ENCODE measurements around the gene ZSWIM3. TPM values are rescaled to one million over a fixed set of nuclear protein-coding genes. Genes with fewer than 3 reads are reported as not detected.

The ZSWIM3 gene
- total and polyA plus RNA-seq, 2 of the 13 experiments (the other 11 are each of a cell fraction or from before 2014, with no cell fraction given): 5.2 to 5.8 TPM

DNA sequence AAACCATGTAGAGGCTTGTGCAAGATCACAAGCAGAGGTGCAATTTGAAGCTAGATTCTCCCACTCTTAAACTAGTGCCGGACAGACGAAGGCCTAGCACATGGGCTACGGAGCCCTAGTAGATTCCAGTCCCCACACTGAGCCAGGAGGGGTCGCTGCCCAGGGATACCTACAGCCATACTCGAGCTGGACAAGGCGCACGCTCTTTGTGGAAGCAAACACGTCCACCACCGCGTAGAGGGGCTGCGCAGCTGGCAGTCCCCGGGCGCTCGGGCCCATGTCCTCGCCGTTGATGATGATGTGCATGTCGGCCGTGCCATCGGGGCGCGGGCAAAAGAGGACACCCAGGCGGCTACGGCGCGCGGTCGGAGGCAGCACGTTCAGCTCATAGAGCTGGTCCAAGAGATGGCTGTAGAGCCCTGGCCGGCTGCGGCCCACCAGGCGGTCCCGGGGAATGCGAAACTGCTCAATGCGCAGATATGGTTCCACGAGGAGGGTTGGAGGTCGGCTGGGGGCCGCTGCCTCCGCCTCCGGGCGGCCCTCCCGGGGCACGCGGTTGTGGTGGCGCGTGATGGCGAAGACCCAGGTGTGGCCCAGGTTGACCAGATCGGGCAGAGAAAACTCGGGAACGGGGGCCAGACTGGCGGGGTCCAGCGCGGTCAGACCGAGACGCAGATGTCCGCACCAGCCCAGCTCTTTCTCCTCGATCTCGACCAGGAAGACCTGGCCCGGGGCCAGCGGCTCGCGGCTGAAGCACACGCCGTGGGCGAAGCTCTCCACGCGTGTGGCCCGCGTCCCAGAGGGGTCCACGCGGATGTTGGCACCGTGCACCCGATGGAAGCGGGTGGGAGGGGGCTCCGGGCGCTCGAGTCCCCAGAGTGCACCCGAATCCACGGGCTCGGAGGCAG lies 32.9 kb downstream of the ZSWIM3 start (continued):
- TF ChIP-seq, protein P1, sequence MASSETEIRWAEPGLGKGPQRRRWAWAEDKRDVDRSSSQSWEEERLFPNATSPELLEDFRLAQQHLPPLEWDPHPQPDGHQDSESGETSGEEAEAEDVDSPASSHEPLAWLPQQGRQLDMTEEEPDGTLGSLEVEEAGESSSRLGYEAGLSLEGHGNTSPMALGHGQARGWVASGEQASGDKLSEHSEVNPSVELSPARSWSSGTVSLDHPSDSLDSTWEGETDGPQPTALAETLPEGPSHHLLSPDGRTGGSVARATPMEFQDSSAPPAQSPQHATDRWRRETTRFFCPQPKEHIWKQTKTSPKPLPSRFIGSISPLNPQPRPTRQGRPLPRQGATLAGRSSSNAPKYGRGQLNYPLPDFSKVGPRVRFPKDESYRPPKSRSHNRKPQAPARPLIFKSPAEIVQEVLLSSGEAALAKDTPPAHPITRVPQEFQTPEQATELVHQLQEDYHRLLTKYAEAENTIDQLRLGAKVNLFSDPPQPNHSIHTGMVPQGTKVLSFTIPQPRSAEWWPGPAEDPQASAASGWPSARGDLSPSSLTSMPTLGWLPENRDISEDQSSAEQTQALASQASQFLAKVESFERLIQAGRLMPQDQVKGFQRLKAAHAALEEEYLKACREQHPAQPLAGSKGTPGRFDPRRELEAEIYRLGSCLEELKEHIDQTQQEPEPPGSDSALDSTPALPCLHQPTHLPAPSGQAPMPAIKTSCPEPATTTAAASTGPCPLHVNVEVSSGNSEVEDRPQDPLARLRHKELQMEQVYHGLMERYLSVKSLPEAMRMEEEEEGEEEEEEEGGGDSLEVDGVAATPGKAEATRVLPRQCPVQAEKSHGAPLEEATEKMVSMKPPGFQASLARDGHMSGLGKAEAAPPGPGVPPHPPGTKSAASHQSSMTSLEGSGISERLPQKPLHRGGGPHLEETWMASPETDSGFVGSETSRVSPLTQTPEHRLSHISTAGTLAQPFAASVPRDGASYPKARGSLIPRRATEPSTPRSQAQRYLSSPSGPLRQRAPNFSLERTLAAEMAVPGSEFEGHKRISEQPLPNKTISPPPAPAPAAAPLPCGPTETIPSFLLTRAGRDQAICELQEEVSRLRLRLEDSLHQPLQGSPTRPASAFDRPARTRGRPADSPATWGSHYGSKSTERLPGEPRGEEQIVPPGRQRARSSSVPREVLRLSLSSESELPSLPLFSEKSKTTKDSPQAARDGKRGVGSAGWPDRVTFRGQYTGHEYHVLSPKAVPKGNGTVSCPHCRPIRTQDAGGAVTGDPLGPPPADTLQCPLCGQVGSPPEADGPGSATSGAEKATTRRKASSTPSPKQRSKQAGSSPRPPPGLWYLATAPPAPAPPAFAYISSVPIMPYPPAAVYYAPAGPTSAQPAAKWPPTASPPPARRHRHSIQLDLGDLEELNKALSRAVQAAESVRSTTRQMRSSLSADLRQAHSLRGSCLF (CRISPR knock-in tag; IDR thresholded peaks at IDR 0.05; ENCODE audit: borderline replicate concordance): no peak
- TF ChIP-seq SP1 (IDR thresholded peaks at IDR 0.05) (no peak), SP1 (CRISPR knock-in tag; IDR thresholded peaks at IDR 0.05) (peak; percentile 54), ADNP (CRISPR knock-in tag; IDR thresholded peaks at IDR 0.05) (no peak), GABPB1 (CRISPR knock-in tag; IDR thresholded peaks at IDR 0.05) (peak; percentile 51), PTBP1 (IDR thresholded peaks at IDR 0.05; ENCODE audit: low read depth, low read length, poor library complexity, severe bottlenecking) (no peak), MEIS1 (CRISPR knock-in tag; IDR thresholded peaks at IDR 0.05; ENCODE audit: borderline replicate concordance) (no peak; the same call in 1 of the 2 replicates), ZSCAN30 (CRISPR knock-in tag; IDR thresholded peaks at IDR 0.05) (no peak), ZNF629 (CRISPR knock-in tag; conservative IDR thresholded peaks at IDR 0.05) (0 out of 2 replicates have a peak, but pooled peaks have one; percentile 16), RNF2 (conservative IDR thresholded peaks at IDR 0.05; ENCODE audit: low read depth) (no peak; the same call in 1 of the 2 replicates), HMG20A (CRISPR knock-in tag; IDR thresholded peaks at IDR 0.05; ENCODE audit: borderline replicate concordance) (peak; percentile 16; the same call in 1 of the 2 replicates), SAFB2 (CRISPR knock-in tag; IDR thresholded peaks at IDR 0.05; ENCODE audit: borderline replicate concordance, low read depth) (no peak), KLF12 (CRISPR knock-in tag; IDR thresholded peaks at IDR 0.05; ENCODE audit: borderline replicate concordance) (no peak), ZNF329 (CRISPR knock-in tag; IDR thresholded peaks at IDR 0.05; ENCODE audit: low read depth) (0 out of 2 replicates have a peak, but pooled peaks have one; percentile 23)
- TF ChIP-seq, protein P2, sequence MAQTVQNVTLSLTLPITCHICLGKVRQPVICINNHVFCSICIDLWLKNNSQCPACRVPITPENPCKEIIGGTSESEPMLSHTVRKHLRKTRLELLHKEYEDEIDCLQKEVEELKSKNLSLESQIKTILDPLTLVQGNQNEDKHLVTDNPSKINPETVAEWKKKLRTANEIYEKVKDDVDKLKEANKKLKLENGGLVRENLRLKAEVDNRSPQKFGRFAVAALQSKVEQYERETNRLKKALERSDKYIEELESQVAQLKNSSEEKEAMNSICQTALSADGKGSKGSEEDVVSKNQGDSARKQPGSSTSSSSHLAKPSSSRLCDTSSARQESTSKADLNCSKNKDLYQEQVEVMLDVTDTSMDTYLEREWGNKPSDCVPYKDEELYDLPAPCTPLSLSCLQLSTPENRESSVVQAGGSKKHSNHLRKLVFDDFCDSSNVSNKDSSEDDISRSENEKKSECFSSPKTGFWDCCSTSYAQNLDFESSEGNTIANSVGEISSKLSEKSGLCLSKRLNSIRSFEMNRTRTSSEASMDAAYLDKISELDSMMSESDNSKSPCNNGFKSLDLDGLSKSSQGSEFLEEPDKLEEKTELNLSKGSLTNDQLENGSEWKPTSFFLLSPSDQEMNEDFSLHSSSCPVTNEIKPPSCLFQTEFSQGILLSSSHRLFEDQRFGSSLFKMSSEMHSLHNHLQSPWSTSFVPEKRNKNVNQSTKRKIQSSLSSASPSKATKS (CRISPR knock-in tag; IDR thresholded peaks at IDR 0.05): no peak
- TF ChIP-seq, protein P3, sequence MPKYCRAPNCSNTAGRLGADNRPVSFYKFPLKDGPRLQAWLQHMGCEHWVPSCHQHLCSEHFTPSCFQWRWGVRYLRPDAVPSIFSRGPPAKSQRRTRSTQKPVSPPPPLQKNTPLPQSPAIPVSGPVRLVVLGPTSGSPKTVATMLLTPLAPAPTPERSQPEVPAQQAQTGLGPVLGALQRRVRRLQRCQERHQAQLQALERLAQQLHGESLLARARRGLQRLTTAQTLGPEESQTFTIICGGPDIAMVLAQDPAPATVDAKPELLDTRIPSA (CRISPR knock-in tag; IDR thresholded peaks at IDR 0.05; ENCODE audit: borderline replicate concordance): peak; percentile 90; the same call in 1 of the 2 replicates
- TF ChIP-seq, protein P4, sequence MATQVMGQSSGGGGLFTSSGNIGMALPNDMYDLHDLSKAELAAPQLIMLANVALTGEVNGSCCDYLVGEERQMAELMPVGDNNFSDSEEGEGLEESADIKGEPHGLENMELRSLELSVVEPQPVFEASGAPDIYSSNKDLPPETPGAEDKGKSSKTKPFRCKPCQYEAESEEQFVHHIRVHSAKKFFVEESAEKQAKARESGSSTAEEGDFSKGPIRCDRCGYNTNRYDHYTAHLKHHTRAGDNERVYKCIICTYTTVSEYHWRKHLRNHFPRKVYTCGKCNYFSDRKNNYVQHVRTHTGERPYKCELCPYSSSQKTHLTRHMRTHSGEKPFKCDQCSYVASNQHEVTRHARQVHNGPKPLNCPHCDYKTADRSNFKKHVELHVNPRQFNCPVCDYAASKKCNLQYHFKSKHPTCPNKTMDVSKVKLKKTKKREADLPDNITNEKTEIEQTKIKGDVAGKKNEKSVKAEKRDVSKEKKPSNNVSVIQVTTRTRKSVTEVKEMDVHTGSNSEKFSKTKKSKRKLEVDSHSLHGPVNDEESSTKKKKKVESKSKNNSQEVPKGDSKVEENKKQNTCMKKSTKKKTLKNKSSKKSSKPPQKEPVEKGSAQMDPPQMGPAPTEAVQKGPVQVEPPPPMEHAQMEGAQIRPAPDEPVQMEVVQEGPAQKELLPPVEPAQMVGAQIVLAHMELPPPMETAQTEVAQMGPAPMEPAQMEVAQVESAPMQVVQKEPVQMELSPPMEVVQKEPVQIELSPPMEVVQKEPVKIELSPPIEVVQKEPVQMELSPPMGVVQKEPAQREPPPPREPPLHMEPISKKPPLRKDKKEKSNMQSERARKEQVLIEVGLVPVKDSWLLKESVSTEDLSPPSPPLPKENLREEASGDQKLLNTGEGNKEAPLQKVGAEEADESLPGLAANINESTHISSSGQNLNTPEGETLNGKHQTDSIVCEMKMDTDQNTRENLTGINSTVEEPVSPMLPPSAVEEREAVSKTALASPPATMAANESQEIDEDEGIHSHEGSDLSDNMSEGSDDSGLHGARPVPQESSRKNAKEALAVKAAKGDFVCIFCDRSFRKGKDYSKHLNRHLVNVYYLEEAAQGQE (IDR thresholded peaks at IDR 0.05; ENCODE audit: borderline replicate concordance in 1 of 2, low read depth in 1 of 2, low read length in 2 of 2): no peak

Measured in HepG2 (cell line).